DND-41 (cell line): Measurements from ENCODE around the gene PIK3R3.

Source experiments
- EZH2 ChIP-seq: IDR thresholded peaks from 3 replicates; pipeline ENCODE4 v1.6.1; 2012; ENCODE audit warnings: borderline replicate concordance, low read depth, mild to moderate bottlenecking, moderate library complexity, low read length, inconsistent platforms; ENCODE audit not compliant: severe bottlenecking
- TF ChIP-seq, protein P1 (sequence below): IDR thresholded peaks from 2 replicates; pipeline ENCODE4 v1.5.1; 2012; ENCODE audit warnings: borderline replicate concordance, low read length, moderate library complexity, mild to moderate bottlenecking; ENCODE audit not compliant: poor library complexity, severe bottlenecking; ENCODE audit errors: extremely low read depth

DNA sequence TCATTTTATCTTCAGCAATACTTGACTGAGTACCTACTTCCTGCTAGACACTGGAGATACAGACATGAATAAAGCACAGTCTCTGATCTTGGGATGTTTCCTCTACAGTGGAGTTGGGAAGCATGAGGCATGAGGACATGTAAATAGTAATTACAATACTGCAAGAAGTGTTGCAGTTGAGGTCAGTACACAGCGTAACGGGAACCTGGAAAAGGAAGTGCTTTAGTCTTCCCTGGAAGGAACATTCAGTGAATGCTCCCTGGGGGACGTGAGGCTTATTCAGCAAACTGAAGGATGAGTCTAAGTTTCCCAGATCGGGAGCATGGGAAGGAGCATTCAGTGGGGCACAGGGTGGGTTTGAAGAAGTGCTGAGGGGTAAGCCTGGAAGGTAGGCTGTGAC is 112.4 kb downstream of the PIK3R3 start:
- TF ChIP-seq, protein P1, sequence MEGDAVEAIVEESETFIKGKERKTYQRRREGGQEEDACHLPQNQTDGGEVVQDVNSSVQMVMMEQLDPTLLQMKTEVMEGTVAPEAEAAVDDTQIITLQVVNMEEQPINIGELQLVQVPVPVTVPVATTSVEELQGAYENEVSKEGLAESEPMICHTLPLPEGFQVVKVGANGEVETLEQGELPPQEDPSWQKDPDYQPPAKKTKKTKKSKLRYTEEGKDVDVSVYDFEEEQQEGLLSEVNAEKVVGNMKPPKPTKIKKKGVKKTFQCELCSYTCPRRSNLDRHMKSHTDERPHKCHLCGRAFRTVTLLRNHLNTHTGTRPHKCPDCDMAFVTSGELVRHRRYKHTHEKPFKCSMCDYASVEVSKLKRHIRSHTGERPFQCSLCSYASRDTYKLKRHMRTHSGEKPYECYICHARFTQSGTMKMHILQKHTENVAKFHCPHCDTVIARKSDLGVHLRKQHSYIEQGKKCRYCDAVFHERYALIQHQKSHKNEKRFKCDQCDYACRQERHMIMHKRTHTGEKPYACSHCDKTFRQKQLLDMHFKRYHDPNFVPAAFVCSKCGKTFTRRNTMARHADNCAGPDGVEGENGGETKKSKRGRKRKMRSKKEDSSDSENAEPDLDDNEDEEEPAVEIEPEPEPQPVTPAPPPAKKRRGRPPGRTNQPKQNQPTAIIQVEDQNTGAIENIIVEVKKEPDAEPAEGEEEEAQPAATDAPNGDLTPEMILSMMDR: no peak
- no peak for TF ChIP-seq EZH2
